ENCODE data around the gene SPPL3. TPM values are rescaled to one million over a fixed set of nuclear protein-coding genes. Genes with fewer than 3 reads are reported as not detected.

The SPPL3 gene
- total RNA-seq, 1 experiment from 2014 or later = 39.7 TPM

- no peaks in the 10 kb centered on the region for H3K79me2 ChIP-seq (ENCODE audit: insufficient read depth, low read length)
- H3K4me2 ChIP-seq (ENCODE audit: low read length) = no peak overlapping the region
- CTCF ChIA-PET = no interaction called here
- H3K27ac ChIP-seq (ENCODE audit: low read depth, low read length) = no peak overlapping the region
- H3K4me3 ChIP-seq (replicated peaks in 1 of 2; ENCODE audit: low read depth in 1 of 2, low read length in 2 of 2) = no peak overlapping the region
- peaks cover 4 to 12% of the 10 kb centered on the region in 2 experiments; a peak in 3 of 4 replicates for H3K4me1 ChIP-seq (ENCODE audit: control insufficient read depth in 1 of 2, insufficient read depth in 2 of 2, low read length in 2 of 2)
- no peaks in the 10 kb centered on the region for H3K9me3 ChIP-seq (ENCODE audit: control insufficient read depth in 1 of 2, insufficient read depth in 1 of 2, low read depth in 1 of 2, low read length in 2 of 2)
- H3K27me3 ChIP-seq (ENCODE audit: insufficient read depth, low read length) = no peaks in the 10 kb centered on the region
- POLR2A ChIA-PET = no interaction called here
- RAD21 ChIA-PET (ENCODE audit: low non-redundant PET in 1 of 2, low total read pairs in 2 of 2, uncharacterized antibody in 2 of 2, unreplicated experiment in 2 of 2) = no interaction called here
- no peaks in the 10 kb centered on the region for H3K36me3 ChIP-seq (ENCODE audit: control insufficient read depth in 1 of 2, insufficient read depth in 2 of 2, low read length in 2 of 2)
- no peaks in the 10 kb centered on the region for H4K20me1 ChIP-seq (ENCODE audit: insufficient read depth)
- H3K9me2 ChIP-seq (ENCODE audit: insufficient read depth) = no peaks in the 10 kb centered on the region
- ATAC-seq (no peak), DNase-seq (ENCODE audit: low read depth, low spot score) (no peak)
- BruUV-seq (replicated peaks) = no TSS peak
- intact Hi-C loops (cut with micrococcal nuclease) = no loop called here
- H2AFZ ChIP-seq (ENCODE audit: low read depth, low read length, poor library complexity, severe bottlenecking) = no peak overlapping the region
- no peak for TF ChIP-seq SP1 (IDR thresholded peaks at IDR 0.05; ENCODE audit: low read depth)
- no peak for TF ChIP-seq YY1 (IDR thresholded peaks at IDR 0.05; ENCODE audit: extremely low read depth, insufficient replicate concordance, low read depth, low read length)
- TF ChIP-seq TCF7L2 (IDR thresholded peaks at IDR 0.05; ENCODE audit: borderline replicate concordance, extremely low read depth, insufficient read depth, insufficient read length) = no peak
- TF ChIP-seq ELF1 (IDR thresholded peaks at IDR 0.05; ENCODE audit: borderline replicate concordance, low read depth) = no peak
- no peak for TF ChIP-seq EZH2phosphoT487 (IDR thresholded peaks at IDR 0.05; ENCODE audit: borderline replicate concordance)
- TF ChIP-seq EZH2 (IDR thresholded peaks at IDR 0.05) = no peak
- TF ChIP-seq, protein P1, sequence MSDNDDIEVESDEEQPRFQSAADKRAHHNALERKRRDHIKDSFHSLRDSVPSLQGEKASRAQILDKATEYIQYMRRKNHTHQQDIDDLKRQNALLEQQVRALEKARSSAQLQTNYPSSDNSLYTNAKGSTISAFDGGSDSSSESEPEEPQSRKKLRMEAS (IDR thresholded peaks at IDR 0.05) = no peak
- no peak for TF ChIP-seq SRF (IDR thresholded peaks at IDR 0.05; ENCODE audit: low read depth)
- H3K9ac ChIP-seq (ENCODE audit: low read length) = no peak overlapping the region
These were observed 37.3 kb upstream of the SPPL3 start for GRCh38 chr12:120941412-120941811.

GRCh38 chr12:120940799-120941198, 36.6 kb upstream of the SPPL3 start:
- H3K27me3 ChIP-seq (ENCODE audit: insufficient read depth, low read length) = no peaks in the 10 kb centered on the region
- no peak overlapping the region for H3K27ac ChIP-seq (ENCODE audit: low read depth, low read length)
- H3K36me3 ChIP-seq (ENCODE audit: control insufficient read depth in 1 of 2, insufficient read depth in 2 of 2, low read length in 2 of 2) = no peaks in the 10 kb centered on the region
- BruUV-seq (replicated peaks) = no TSS peak
- H3K79me2 ChIP-seq (ENCODE audit: insufficient read depth, low read length) = no peaks in the 10 kb centered on the region
- DNase-seq (ENCODE audit: low read depth, low spot score) = no peak
- H3K4me3 ChIP-seq (replicated peaks in 1 of 2; ENCODE audit: low read depth in 1 of 2, low read length in 2 of 2) = no peak overlapping the region
- H3K4me1 ChIP-seq (ENCODE audit: control insufficient read depth in 1 of 2, insufficient read depth in 2 of 2, low read length in 2 of 2) = peaks cover 4 to 12% of the 10 kb centered on the region in 2 experiments; a peak in 3 of 4 replicates
- H3K9ac ChIP-seq (ENCODE audit: low read length) = no peak overlapping the region
- no peaks in the 10 kb centered on the region for H3K9me3 ChIP-seq (ENCODE audit: control insufficient read depth in 1 of 2, insufficient read depth in 1 of 2, low read depth in 1 of 2, low read length in 2 of 2)
- no peak overlapping the region for H3K4me2 ChIP-seq (ENCODE audit: low read length)
- ChIA-PET CTCF (no interaction called here), RAD21 (ENCODE audit: low non-redundant PET in 1 of 2, low total read pairs in 2 of 2, uncharacterized antibody in 2 of 2, unreplicated experiment in 2 of 2) (no interaction called here), POLR2A (interaction anchor here (1.1 kb wide), 1 partner anchor 15 kb away, joined by 3 read pairs; no protein-coding TSS in a partner anchor)
- H3K9me2 ChIP-seq (ENCODE audit: insufficient read depth) = no peaks in the 10 kb centered on the region
- intact Hi-C loops (cut with micrococcal nuclease) = no loop called here
- no peak overlapping the region for H2AFZ ChIP-seq (ENCODE audit: low read depth, low read length, poor library complexity, severe bottlenecking)
- H4K20me1 ChIP-seq (ENCODE audit: insufficient read depth) = no peaks in the 10 kb centered on the region
- ATAC-seq = no peak
- TF ChIP-seq RAD21 (IDR thresholded peaks at IDR 0.05; ENCODE audit: low read depth) (no peak), EZH2 (IDR thresholded peaks at IDR 0.05) (no peak), CTCF (IDR thresholded peaks at IDR 0.05 in 2 of 3, conservative IDR thresholded peaks at IDR 0.05 in 1 of 3; ENCODE audit: borderline replicate concordance in 1 of 3, insufficient read depth in 1 of 3, low read depth in 2 of 3, low read length in 2 of 3) (no peak), ZBTB33 (IDR thresholded peaks at IDR 0.05; ENCODE audit: extremely low read depth, insufficient replicate concordance, low read length) (no peak), EZH2phosphoT487 (IDR thresholded peaks at IDR 0.05; ENCODE audit: borderline replicate concordance) (no peak), SRF (IDR thresholded peaks at IDR 0.05; ENCODE audit: low read depth) (no peak), ZNF274 (IDR thresholded peaks at IDR 0.05; ENCODE audit: low read depth, low read length) (no peak), YY1 (IDR thresholded peaks at IDR 0.05; ENCODE audit: extremely low read depth, insufficient replicate concordance, low read depth, low read length) (no peak), SIN3A (IDR thresholded peaks at IDR 0.05; ENCODE audit: low read depth) (no peak), JUND (IDR thresholded peaks at IDR 0.05) (no peak), ZFX (IDR thresholded peaks at IDR 0.05) (no peak), FOSL1 (IDR thresholded peaks at IDR 0.05; ENCODE audit: low read depth) (no peak), CEBPB (IDR thresholded peaks at IDR 0.05; ENCODE audit: low read depth) (no peak)
- TF ChIP-seq, protein P1 (IDR thresholded peaks at IDR 0.05) = no peak

All from HCT116 (cell line).